ENCODE data around the gene ZNF148.
A peak's percentile ranks its signal among the peaks of the same experiment; 100 is the strongest.

The ZNF148 gene

GRCh38 chr3:125220183-125220582, 154.9 kb downstream of the ZNF148 start:
- no peak for DNase-seq

- no peak for DNase-seq
Observed at GRCh38 chr3:125219261-125219701, 155.8 kb downstream of the ZNF148 start.

GRCh38 chr3:125214738-125215137, 160.4 kb downstream of the ZNF148 start:
- DNase-seq, result peak in 1 of 4 experiments; percentile 50

GRCh38 chr3:125213946-125214542, 161.1 kb downstream of the ZNF148 start:
- no peak for DNase-seq

GRCh38 chr3:125213364-125213755, 161.8 kb downstream of the ZNF148 start:
- peak in 1 of 4 experiments; percentile 4 for DNase-seq

GRCh38 chr3:125212509-125213363, 162.4 kb downstream of the ZNF148 start, which contains the start of gene SLC12A8:
TSS of gene SLC12A8 (minus strand) at chr3:125212748. CDS start at chr3:125211349, 1,399 bp downstream.
- peak in 1 of 4 experiments; percentile 26 for DNase-seq

- no peak for DNase-seq
Observed at GRCh38 chr3:125212091-125212508, 163.0 kb downstream of the ZNF148 start.

GRCh38 chr3:125211523-125212090, 163.5 kb downstream of the ZNF148 start:
- no peak for DNase-seq

GRCh38 chr3:125207949-125208568, 167.1 kb downstream of the ZNF148 start:
- no peak for DNase-seq

GRCh38 chr3:125207507-125207906, 167.6 kb downstream of the ZNF148 start:
- DNase-seq, result no peak

GRCh38 chr3:125206934-125207333, 168.2 kb downstream of the ZNF148 start:
- DNase-seq, result no peak

- no peak for DNase-seq
Observed at GRCh38 chr3:125203731-125204130, 171.4 kb downstream of the ZNF148 start.

GRCh38 chr3:125202197-125202596, 172.9 kb downstream of the ZNF148 start:
- peak in 3 of 4 experiments; percentile 45 to 66 (median 55) for DNase-seq

GRCh38 chr3:125200731-125201139, 174.4 kb downstream of the ZNF148 start:
- DNase-seq, result no peak

GRCh38 chr3:125194849-125195601, 180.1 kb downstream of the ZNF148 start:
- DNase-seq, result no peak

- no peak for DNase-seq
Observed at GRCh38 chr3:125194061-125194848, 180.9 kb downstream of the ZNF148 start.

- DNase-seq, result no peak
Observed at GRCh38 chr3:125192190-125193035, 182.7 kb downstream of the ZNF148 start.

- no peak for DNase-seq
Observed at GRCh38 chr3:125191730-125192129, 183.4 kb downstream of the ZNF148 start.

- DNase-seq, result no peak
Observed at GRCh38 chr3:125191256-125191655, 183.9 kb downstream of the ZNF148 start.

- DNase-seq, result no peak
Observed at GRCh38 chr3:125190786-125191185, 184.3 kb downstream of the ZNF148 start.
